IPS-11a (cell line): ENCODE data around the gene CTBP2.

ENCODE experiments used
- H3K4me3 ChIP-seq: one replicate; pipeline ENCODE4 v1.5.1; 2013; ENCODE audit warnings: low read depth, low read length, control low read depth

The CTBP2 gene

DNA sequence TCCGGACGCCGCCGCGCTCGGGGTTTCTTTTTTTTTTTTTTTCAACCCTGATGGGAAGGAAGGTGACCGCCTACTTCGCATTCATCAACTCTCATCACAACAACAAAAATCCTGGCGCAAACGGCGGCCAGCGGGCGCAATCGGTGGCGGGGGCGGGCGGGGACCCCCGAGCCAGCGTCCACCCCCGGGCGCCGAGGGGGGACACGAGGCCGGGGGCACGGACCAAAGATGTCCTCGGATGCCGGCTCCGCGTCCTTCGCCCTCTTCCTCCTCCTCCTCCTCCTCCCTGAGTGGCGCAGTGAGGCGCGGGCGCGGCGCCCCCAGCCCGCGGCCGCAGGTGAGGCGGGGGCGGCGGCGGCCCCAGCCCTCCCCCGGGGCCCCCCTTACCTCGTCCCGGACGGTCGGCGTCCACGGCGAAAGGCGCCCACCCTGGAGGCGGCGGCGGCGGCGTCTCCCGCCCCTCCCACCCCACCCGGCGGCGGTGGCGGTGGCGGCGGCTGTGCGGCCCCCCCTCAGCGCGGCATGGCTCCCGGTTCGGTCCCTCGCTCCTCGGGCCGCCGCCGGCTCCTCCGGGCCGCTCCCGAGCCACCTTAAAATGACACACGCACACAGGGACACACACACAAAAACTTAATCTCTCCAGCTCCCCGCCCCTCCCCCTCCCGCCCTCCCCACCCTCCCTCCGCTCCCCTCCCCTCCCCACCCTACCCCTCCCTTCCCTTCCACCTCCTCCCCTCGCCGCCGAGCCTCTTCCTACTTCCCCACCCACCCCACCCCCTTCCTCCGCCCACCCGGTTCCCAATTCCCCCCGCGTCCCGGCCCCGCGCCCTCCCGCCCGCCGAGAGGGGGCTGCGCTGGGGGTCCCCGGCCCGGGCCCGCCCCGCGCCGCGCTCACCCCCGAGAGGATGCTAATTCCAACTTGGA, at the start of gene CTBP2:
Gene CTBP2, minus strand, starts transcription at position 632 of the 924 bp plus-strand sequence.
- H3K4me3 ChIP-seq, result peak within 1 kb of the TSS; percentile 62

DNA sequence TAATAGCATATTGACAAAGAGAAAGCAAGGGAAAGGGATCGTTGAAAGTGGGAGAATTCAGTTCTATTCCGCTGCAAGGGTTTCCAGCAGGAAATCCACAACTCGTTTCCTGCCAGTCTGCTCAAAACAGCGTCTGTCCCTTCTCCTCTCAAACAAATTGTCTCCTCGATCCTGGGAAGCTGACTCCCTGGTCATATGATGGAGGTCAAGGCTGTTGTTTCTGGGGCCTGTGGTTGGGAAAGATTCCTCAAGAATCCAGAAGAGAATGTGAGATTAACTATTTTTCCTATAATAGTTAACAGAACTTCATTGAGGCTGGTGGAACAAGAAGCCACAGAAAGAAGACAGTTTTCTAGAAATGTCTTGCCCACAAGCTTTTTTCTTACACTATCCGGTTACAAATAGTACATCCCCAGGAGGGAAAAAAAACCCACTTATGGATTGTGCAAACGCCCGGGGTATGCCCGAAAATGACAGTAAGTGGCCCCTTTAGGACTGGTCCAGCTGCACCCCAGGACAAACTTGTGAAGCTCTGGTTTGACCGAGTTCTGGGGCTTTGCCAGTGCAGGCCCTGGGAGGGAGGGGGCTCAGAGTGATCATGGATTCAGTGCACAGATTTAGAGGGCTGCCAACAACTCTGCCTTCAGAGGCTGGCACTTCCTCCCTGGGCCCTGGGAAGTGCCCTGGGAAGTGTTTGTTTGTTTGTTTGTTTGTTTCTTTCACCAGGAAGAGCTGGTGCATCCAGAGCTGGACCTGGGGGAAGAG, 49.4 kb upstream of the CTBP2 start:
- no peak overlapping the region for H3K4me3 ChIP-seq

DNA sequence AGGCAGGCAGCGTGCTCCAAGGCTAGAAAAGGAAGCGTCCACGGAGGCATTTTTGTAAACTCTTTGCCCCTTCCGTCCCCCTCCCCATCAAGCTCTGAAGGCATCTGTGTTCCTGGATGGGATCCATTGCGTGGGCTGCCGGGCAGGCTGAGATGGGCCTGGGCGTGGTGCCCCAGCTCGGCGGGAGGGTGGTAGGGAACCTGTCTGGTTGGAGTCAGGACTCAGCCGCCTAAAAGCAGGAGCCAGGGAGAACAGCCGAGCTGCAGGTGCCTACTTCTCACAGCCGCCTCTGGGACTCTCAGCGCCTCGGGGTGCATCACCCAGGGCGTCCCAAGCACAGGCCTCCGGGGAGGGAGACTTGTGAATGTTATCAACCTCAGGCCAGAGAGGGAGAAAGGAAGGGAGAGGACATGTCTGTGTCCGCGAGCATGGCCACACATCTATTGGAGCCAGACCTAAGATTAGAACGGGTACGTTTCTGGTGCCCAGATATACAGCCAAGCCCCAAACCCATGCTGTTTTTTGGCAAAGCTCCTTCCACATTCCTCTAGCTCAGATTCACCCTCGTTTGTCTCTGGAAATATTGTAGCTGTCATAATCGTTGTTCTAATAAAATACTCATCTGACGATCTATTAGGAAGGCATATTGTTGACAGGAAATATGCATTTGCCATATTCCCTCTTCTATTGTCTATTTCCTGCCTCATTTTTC, 48.6 kb upstream of the CTBP2 start:
- H3K4me3 ChIP-seq, result no peak overlapping the region

DNA sequence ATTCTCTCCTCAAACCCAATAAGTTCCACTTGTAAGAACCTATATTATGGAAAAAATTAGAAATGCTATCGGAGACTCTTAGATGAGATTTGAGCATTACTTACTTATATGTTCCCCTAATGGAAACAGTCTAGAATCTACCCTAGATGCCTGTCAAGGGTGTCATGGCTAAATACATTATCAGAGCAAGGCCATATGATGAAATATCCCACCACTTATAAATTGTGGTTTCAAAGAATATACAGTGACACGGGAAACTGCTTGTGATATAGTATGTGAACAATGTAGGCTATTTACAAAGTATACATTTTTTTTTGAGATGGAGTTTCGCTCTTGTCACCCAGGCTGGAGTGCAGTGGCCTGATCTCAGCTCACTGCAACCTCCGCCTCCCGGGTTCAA, 46.3 kb upstream of the CTBP2 start:
- H3K4me3 ChIP-seq, result no peak overlapping the region

DNA sequence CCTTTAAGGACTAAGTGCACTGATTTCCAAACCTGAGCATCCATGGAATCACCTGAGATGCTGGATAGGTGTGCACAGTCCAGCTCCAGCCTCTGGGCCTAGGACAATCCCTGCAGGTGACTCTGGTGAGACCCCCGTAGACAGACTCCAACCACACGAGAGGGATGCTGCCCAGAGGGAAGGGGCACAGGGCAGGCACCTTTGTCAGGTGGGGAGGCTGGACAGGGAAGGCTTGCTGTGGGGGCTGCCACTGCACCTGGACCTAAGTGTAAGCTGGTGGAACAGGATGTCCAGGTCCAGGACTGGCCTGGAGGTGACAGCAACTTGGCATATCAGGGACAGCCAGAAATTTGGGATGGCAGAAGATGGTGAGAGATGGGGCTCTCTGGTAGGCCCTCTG, 45.1 kb upstream of the CTBP2 start:
- H3K4me3 ChIP-seq, result no peak overlapping the region

DNA sequence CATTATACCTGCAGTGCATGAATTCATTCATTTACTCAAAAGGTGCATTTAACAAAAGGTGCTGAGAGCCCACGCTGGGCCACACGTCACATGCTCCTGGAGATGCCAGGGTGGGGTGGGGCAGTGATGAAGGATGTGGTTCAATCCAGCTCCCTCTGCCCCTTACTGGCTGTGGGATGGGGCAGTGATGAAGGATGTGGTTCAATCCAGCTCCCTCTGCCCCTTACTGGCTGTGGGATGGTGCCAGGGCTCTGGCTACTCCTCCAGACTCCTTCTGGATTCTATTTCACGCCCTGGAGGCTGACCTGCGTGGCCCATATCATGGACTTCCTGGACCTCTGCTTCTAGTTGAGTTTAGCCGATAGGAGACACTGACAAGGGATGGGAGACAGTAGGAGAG, 44.0 kb upstream of the CTBP2 start:
- H3K4me3 ChIP-seq, result no peak overlapping the region

DNA sequence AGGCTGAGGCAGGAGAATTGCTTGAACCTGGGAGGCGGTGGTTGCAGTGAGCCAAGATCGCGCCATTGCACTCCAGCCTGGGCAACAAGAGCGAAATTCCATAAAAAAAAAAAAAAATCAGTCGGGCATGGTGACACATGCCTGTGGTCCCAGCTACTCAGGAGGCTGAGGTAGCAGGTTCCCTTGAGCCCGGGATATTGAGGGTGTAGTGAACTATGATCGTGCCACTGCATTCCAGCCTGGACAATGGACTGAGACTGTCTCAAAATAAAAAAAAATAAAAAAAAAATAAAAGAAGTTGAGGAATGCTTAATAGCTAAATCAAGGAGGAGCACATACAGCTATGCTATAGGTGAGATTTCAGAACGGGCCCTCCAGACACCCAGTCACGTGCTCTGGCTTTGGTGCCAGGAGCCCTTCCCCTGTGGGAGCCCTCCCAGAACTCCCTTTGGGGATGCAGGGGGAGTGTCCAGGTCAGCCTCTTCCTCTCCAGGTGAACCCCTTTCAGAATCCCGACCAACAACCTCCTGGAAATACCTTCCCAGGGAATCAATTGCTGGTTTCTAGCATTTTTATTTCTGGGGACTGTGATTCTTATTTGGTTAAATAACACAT, 42.9 kb upstream of the CTBP2 start:
- H3K4me3 ChIP-seq, result no peak overlapping the region

DNA sequence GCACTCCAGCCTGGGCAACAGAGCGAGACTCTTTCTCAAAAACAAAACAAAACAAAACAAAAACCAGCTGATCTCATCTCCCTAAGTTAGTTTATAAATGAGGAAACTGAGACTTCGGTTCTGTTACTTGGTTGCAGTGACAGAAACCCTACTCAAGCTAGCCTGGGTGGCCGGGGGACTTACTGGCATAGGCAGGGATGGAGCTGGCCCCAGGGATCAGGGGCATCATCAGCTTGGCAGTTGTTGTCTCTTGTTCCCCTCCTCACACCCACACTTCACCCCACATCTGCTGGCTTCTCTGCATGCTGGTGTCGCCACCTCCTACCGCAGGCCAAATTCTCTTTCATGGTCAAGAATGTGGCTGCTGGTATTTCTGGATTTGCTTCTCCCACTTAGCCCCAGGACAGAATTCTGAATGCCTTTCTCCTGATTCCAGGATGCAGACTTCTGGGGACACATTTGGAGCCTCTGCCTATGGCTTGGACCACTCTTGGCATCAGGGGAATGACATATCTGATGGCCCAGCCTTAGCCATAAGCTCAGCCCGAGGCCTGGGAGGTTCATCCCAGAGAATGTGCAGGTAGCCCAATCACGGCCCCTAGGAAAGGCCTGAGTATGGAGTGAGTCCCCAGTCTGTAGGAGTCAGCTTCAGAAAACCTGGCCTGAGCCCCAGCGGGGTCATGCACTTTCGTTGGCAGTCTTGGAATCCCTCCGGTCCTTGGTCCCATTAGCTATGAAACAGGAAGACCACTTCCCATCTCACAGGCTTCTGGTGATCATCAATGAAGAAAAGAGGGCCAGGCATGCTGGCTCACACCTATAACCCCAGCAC, 41.6 kb upstream of the CTBP2 start:
- H3K4me3 ChIP-seq, result no peak overlapping the region

DNA sequence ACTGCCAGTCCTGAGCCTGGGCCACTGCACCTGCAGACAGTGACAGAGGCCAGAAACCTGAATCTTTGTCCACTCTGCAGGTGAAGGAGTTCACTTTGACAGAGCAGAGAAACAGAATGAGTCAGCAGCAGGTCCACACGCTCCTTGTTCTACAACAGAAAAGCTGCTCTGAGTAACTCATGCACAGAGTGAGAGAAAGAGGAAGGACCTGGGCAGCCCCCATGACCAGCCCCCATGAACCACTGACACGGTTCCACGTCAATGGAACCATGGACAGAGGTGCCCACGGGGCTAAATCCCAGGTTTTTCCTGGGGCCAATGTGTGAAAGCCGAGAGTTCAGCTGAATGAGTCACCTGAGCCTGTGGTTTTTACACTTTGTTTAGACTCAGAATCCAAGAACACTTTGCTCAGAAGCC, 40.8 kb upstream of the CTBP2 start:
- H3K4me3 ChIP-seq, result no peak overlapping the region

DNA sequence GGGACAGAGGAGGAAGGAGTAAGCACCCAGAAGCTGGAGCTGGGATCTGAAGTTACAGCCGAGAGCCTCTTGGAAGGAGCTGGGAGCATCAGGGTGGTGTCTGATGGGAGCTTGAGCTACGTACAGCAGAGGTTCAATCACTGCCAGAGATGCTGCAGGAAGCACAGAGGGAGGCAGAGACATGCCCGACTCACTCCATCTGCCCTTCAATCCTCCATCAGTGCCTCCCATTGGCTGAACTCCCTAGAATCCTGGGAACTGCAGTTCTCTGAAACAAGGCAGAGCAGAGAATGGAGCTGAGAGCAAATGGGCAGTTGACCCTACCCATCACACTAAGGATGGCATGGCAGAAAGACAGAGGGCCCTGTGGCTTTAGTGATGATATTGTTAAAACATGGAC, 40.0 kb upstream of the CTBP2 start:
- no peak overlapping the region for H3K4me3 ChIP-seq

DNA sequence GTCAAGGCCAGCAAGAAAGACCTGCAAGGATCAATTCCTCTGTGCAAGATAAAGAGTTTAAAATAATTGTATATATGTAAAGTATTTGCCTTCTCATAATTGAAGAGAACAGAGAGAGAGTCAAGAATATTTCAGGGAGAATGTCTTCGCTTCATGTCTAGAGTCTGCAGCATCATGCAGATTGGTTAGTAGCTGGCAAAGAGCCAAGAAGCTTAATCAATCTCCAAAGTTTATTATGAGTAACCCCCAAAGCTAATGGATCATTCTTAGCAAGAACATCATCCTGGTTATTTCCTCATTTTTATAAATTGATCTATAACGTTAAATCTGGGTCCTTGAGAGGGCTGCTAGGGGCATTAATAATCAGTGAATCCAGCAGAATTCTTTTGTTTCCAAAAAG, 38.9 kb upstream of the CTBP2 start:
- H3K4me3 ChIP-seq, result no peak overlapping the region

DNA sequence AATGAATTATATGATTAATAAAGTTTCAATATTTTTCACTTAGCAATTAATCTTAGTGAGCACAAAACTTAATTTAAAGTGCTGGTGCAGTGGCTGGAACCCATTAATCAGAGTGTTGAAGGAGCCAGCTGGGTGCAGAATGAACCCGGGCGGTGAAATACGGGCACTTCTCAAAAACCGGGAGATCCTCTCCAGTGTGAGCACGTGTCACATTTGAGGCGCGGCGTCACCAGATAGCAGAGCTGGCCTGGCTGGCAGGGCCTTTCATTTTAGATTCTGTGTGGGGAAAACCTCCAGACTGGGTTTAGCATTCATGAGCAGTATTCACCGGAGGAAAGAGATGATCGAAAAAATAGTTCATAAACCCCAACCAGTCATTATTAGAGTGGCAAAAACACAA, 34.5 kb upstream of the CTBP2 start:
- H3K4me3 ChIP-seq, result no peak overlapping the region

DNA sequence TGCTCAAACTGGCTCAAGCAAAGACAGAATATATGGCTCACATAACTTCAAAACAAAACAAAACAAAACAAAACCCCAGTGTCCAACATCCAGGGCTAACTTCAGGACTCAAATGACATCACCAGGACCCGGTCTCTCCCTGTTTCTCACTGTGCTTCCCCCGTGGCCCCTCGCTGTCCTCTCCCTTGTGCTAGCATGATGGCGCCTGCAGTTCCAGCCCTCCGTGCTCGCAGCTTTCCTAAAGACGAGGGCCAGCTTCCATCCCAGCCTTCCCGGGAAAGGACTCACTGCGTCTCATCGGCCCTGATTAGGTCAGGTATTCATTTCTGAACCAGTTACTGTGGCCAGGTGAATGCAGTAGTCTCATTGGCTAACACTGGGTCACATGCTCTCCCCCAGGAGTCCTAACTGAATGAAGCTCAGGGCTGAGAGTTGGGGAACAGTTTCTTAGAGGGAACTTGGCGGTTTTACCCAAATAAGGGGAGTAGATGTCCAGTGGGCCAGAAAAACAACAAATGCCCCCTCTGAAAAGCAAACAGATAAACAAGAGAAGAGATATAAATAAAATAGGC, 33.0 kb upstream of the CTBP2 start:
- no peak overlapping the region for H3K4me3 ChIP-seq

DNA sequence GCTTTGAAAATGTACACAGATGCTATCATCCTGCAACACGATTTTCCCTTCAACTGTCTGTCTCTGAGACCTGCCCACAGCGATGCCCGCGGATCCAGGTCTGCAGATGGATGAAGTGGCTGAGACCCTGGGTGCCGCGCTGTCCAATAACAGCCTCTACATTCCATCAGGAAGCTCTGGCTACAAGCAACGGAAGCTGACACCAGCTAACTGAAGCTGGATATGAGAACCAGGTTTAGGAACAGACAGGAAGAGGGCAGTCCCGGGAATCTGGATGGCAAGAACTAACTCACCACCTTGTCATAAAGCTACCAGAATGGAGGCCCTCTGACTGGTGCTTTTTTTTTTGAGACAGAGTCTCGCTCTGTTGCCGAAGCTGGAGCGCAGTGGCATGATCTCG, 32.3 kb upstream of the CTBP2 start:
- no peak overlapping the region for H3K4me3 ChIP-seq

DNA sequence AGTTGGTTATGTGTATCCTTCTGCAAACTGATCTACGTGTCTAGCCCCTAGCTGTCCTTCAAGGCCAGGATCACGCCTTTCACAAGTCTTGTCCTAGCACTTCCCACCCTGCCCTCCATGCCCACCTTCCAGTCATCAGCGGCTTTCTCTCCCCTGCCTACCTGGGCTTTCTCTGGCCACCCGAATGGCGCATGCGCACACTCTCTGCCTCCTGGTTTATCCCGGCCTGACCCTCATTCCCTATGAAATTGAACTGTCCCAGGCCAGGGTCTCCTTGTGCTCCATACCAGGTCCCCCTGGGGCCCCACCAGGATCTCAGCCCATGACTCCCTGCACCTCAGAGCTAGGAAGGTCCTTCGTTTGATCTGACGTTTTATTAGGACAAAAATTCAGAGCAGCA, 31.6 kb upstream of the CTBP2 start:
- no peak overlapping the region for H3K4me3 ChIP-seq

DNA sequence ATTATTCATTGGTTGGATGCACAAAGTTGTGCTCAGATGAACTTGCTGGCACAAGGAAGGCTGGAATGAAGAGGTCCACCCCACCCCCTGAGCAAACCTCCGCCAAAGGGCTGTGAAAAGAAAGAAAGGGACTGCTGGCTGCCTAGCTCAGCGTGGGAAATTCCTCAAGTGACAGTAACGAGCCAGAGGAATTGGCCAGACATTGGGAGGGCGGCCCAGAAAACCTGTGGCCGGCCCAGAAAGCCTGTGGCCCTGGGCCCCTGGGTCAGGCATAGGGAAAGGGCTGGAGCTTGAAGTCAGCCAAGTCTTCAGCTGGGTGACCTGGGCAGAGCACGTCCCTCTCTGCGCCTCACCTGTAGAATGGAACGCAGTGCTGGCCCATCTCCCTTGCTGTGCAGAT, 30.6 kb upstream of the CTBP2 start:
- H3K4me3 ChIP-seq, result no peak overlapping the region

DNA sequence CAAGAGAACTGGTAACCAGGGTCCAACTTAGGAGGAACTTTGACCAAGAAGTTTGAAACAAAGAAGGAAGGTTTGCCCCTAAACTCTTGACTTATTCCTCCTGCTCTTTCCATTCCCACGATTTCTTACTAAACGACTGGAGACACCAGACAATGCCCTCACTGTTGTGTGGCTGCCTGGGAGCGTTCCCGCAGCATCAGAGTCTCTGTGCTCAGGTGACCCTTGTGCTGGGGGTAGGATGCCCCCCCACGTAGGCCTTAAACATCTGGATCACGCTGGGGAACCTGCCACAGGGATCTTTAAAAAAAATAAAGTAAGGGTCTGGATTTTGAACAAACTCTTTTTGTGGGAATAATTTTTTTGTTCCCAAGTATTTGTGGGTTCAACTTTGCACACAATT, 30.1 kb upstream of the CTBP2 start:
- H3K4me3 ChIP-seq, result no peak overlapping the region

DNA sequence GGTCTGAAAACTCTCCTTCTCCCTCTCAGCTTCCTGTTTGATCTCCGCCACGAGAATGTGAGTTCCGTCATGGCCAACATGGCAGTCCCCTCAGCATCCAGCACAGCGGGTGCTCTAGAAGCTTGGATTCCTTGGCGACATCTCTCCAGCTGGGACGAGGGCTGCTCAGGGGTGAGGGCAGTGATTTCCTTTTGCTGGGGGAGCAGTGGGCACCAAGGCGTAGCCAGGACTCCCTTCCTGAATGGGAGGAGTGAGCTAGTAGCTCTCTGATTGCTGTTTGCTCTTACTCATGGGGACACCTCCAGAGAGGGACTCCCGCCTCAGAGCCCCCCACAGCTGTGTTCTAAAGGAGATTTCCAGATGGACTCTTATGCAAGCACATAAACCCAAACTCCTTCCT, 28.8 kb upstream of the CTBP2 start:
- no peak overlapping the region for H3K4me3 ChIP-seq

DNA sequence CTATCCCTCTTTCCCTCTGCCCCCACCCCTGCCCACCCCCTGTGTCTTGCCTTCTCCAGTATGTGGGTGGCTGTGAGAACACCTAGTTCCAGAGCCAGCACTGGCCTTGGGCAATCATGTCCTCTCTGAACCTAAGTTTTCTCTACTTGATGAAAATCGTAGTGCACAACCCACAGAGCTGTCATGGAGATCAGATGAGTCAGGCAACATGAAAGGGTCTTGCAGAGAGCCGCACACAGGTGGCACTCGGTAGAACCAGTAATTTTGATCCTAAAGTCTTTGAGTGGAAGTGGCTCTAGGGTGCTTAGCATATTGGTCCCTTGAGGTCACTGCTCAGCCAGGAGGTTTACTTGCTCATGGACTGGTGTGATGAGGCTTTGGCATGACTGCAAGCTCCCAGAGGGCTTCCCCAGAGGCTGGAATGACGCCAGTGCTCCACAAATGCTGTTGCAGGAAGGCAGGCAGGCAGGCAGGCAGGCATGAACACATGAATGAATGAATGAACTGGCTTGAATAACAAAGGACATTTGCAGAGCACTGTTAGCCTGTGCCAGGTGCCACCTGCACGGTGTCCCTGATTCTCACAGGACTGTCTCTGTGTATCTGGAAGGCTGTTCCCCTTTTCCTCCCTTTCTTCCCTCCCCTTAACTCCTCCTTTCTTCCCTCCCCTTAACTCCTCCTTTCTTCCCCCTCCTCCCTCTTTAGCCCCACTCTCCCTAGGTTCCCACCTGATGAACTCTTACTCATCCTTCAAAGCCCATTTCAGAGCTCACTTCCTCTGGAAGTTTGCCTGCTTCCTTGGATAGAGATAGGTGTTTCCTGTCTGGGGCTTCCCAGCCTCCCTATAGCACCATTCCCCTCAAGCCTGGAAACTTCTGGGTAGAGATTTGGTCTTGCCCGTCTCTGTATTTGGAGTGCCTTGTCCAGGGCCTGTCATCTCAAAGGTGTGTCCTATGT, 27.2 kb upstream of the CTBP2 start:
- H3K4me3 ChIP-seq, result no peak overlapping the region
